Stimulated activated CD4-positive, alpha-beta T cell treated with anti-CD3 and anti-CD28 coated beads, Interleukin-15, amount 100 ng/mL, for 48 hours (primary cell): ENCODE results near the gene USP7.

Source experiments
- DNase-seq, 2 donors: peaks; one replicate each; pipeline ENCODE4 v3.0.0-alpha.2; 2020; ENCODE audit warnings: low read depth in 2 of 2

Gene USP7

DNA sequence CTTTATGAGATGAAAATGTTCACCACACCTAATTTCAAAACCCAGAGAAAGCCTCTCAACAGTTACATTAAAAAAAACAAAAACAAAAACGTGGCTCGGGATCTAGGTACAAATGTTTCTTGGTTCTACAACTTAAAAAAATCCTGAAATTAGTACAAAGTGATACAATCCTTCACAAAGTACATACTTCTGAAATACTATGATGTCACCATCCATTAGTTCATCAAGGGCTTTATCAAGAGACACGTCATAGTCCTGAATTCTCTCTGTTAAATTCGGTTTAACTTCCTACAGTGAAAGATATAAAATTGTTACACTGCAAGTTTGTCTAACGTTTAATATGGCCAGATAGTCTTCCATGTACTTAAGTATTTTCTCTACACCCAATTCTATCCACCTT lies 63.4 kb downstream of the USP7 start:
- no peak for DNase-seq

DNA sequence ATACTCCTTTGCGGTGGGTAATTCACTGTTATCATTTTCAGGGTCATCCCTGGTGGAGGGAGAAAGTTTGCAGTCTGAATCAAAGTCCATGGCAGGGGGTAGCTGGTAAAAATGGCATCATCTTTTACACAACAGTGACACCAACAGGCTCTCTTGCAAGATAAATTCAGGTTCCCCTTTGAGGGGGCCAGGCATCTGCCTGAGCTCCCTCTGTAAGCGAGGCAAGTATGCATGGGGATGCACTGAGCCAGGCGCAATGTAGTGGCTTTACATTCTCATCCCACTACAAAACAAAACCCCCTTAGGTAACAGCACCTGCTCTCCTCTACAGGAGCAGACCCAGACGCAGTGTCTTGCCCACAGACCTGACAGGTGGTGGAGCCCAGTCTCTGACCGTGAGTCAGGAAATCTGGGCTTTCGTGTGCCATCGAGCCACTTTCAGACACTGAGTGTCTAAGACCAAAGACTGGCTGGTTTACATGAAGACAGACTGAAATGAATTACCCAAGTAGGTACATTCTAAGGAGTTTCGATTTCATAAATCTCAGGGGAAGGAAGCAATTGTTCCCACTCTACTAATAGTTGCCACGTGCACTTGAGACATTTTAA lies 63.9 kb downstream of the USP7 start:
- DNase-seq, result no peak

DNA sequence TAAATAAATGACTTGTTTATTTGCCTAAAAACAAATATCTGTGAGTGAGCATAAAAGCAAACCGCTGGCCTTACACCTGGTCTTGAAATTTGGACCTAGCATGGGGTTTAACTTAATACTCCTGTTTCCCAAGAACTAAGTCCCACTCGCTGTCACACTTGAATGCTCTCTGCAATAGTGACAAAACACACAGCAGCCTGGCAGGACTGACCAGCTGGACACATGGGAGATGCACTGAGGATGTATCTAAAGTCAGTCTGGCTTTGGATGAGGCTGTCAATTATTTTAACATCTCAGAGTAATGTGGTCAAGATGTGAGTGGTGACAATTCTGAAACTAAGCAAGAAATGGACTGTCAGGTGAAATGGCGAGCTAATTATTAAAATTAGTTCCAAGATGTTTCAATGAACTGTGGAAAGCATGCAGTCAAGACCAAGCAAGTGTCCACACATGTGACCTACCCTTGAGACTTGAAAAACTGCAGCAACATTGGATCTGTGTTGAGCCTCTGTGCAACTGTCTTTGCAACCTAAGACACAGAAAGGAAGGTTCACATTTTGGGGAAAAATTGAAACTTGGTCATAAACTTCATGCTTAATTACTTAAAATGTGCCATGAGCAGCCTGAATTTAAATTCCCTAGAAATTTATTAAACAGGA lies 64.9 kb downstream of the USP7 start:
- no peak for DNase-seq

DNA sequence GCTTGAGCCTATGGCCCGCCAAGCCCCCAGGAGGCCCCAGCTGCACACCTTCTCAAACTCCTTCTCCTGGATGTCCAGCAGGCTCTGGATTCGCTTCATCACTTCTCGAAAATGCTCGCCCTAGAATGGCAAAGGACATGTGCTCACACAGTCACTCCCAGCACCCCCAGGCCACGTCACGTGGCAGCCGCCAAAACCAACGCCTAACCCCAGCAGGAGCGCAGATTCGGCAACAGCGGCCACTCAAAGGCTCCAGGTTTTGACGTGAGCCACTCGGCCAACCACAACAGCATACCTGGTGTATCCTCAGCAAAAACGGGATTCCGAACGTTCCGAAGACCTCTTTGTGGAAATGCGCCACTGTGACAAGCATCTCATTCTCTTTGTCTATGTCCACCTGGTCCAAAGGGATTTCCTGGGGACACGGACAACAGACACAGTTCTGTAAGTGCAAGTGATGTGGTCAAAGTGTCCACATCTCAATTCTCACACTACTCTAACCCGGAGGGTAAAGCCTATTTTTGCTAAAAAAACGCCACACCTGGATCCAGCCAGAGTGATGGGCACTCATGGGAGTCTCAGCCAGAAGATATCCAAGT lies 68.9 kb downstream of the USP7 start:
- no peak for DNase-seq

DNA sequence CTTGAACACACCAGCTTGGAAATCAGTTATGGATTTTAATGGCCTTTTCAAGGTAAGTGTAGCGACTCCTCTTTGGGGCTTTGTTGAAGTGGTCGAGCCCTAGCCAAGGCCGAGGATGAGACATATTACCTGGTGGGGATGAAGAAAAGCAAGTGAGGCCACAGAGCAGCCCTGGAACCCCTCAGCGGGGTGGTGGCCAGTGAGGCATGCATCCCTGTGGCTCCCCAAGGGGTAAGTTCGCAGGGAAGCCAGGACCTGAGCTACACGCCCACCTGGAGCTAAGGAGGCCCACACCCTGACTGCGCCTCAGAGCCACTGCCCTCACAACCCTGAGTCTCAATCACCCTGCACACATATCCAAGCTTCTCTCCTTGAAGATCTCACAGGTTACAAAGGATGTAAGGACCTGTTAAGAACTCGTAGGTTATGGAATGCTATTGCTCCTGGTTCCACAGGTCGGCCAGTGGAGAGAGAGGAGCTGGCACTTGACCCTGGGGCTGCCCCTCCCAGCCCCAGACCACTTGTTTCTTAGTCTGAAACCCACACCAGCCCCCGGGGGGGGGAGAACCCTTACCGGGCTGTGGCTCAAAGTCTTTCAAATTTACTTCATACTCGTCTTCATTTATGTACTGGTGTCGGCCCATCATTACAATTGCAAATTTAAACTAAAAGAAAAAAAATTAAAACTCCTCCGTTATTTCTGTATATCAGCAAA lies 69.6 kb downstream of the USP7 start:
- no peak for DNase-seq

DNA sequence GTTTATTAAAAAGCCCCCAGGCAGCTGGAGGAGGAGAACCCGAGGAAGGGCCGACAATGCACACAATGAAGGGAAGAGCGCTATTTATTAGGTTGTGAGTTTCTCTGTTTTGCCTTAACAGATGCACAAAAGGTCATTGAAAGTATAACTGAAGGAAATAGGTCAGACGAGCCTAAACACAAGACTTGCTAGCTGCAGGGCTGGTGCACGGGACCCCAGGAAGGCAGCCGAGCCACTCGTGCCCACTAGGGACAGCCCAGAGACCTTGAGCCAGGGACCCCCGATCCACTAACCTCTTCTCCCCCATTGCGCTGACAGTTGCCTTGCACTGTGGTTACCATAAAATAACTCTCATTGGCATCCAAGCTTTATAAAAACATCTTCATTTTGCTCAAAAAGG lies 70.3 kb downstream of the USP7 start:
- DNase-seq, result no peak

DNA sequence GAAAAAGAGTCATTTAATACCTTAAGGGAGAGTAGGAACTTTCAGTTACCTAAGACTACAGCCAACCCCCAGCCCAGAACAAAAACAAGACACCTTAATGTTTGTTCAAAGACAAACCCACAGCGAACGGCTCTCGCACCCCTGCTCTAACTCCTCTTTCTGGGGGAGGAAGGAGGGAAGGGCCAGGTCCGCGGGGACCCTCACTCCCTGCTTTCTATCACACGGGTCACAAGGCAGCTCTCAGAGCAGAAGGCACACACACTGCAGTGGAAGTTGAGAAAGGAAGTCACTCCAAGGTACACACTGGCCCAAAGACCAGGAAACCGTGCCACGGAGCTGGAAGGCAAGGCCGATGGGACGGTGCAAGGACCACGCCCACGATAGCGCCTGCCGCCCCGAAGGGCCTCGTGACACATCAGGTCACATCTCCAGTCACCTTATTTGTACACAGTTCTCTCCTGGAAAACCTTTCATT lies 71.6 kb downstream of the USP7 start:
- no peak for DNase-seq

DNA sequence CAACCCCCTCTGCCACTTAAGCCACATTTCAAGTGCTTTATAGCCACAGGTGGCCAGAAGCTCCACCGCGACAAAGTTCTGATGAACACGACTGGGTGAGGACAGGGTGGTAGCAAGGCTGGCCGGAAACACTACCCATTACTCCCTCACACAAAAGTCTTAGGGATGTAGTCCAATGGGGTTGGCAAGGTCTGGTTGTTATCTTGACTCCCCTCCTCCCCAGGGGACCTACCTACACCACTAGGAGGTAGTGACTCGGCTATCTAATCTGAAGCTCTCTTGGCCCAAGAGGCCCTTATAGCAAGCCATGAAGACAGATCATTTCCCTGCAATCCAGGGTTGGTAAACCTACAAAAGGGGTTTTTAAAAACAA lies 73.2 kb downstream of the USP7 start:
- DNase-seq, result no peak

DNA sequence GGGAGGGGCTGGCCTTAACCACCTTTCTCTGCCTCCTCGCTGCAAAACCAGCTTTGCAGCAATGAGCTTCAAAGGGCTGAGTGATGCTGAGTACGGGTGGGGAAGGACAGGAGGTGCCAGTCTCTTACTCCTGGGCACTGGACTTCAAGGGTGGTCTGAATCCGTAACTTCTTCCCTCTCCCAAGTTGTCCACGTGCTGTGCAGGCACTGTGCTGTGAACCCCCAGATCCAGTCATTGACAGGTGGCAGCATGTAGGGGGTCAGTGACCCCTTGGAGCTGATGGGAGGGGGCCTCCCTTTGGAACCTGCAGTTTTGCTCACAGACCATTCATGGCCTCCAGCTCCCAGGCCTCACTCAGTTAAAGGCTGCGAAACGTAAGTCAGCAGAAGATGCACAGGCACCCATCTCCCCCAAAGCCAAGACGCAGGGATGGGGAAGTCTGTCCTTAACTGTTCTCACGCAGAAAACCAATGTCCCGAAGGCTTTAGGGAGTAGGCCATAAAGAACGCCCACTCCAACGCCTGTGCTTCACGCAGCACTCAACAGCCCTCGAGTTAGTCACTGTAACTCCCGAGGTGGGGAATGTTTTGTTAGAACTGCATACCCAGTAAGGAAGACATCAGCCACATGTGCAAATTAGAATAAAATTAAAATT lies 73.7 kb downstream of the USP7 start:
- DNase-seq, result no peak

DNA sequence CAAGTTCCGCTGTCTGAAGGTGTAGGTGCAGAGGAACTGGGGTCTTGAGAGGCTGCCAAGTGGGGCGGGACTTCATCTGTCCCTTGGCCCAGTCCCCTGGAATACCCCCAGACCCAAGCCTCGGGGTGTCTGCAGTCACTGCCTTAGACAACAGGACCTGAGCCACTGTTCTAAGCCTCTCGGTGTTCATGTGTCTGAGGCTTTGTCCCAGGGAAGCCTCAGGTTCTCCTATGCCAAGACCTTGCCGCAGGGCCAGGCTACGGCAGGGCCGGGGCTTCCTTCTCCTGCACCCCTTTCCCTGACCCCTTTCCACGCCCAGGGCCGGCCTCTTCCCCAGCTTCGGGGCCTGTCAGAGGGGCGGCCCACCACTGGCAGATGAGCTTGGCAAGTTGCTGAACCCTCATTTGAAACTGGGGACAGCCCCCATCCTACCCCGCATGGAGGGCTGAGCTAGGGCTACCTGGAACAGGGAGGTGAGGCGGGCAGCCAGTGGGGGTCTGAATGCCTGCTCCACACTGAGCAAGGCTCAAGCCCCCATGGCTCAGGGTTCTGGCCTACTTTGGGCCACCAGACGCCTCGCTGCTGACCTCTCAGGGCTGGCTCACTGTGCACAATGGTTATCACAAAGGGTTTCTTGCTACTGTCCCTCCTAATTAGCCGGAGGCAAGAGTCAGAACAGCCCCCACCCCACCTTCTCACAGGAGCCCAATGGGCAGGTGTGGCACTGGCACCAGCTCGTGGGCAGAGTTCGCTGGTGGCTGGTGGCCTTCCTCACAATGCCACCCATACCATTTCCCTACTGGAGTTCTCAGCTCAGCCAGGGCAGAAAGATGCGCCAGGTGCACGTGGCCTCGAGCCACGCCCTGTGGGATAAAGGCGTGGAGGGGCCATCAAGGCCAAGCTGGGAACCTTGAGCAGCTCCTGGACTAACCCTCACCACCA lies 74.5 kb downstream of the USP7 start:
- no peak for DNase-seq

DNA sequence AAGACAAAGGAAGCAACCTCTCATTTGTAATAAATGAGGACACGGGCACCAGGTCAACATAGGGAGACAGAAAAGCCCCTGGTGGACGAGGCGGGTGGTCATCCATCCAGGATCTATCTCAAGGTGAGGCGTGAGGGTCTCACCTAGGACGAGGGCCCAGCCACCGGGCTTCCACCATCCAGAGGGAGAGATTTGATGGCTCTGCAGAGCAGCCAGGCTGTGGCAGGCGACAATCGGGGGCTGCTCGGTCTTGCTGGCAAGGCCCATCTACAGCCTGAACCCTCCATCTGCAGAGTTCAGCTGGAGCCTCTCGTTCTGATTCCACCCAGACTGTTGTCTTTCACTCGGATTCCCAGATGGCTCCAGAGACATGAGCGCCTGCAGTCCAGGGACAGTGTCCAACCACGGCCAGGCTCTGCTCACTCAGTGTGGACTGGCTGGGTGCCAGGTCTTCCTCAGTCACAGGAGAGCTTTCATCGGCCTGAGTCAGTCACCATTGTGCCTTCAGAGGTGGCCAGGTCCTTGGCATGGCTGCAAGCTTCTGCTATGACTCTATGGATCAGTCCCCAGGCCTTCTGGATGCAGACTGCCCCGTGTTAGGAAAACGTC lies 75.7 kb downstream of the USP7 start:
- no peak for DNase-seq

DNA sequence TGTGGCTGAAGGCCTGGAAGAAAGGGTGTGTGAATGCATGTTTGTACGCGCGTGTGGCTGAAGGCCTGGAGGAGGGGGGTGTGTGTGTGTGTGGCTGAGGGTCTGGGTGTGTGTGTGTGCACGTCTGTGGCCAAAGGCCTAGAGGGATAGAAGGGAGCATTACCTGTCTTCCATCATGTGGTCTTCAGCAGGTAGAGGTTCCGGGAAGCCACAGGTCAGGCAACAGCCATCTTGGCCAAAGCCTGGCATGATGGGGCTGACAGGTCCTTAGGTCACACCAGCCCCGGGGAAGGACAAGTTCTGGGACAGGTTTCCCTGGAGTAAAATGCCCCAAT lies 76.3 kb downstream of the USP7 start:
- DNase-seq, result no peak

DNA sequence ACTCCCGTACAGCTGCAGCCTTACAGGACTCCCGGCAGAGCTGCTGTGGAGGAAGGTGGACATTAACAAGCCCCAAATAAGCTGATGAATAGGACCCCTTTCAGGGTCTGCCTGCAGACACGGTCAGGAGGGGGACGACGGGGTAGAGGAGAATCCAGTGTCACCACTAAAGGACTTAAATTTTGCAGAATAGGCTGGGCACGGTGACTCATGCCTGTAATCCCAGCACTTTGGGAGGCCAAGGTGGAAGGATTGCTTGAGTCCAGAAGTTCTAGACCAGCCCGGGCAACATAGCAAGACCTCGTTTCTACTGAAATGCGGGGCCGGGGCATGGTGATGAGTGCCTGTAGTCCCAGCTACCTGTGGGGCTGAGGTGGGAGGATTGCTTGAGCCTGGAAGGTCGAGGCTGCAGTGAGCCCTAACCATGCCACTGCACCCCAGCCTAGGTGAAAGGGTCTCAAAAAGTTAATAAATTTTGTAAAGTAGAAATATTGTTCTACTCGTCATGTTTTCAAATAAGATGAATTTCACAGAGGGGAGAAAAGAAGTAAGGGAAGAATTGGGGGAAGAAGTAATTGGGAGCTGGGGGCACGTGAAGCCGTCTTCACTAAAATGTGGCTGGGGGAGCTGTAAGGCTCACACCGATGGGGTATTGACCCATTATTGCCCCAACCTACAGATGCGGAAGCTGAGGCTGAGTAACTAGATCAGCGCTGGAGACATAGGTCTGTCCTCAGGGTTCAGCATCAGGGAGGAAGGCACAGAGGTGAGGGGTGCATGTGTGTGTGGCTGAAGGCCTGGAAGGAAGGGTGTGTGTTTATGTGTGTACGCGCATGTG lies 76.9 kb downstream of the USP7 start:
- no peak for DNase-seq

DNA sequence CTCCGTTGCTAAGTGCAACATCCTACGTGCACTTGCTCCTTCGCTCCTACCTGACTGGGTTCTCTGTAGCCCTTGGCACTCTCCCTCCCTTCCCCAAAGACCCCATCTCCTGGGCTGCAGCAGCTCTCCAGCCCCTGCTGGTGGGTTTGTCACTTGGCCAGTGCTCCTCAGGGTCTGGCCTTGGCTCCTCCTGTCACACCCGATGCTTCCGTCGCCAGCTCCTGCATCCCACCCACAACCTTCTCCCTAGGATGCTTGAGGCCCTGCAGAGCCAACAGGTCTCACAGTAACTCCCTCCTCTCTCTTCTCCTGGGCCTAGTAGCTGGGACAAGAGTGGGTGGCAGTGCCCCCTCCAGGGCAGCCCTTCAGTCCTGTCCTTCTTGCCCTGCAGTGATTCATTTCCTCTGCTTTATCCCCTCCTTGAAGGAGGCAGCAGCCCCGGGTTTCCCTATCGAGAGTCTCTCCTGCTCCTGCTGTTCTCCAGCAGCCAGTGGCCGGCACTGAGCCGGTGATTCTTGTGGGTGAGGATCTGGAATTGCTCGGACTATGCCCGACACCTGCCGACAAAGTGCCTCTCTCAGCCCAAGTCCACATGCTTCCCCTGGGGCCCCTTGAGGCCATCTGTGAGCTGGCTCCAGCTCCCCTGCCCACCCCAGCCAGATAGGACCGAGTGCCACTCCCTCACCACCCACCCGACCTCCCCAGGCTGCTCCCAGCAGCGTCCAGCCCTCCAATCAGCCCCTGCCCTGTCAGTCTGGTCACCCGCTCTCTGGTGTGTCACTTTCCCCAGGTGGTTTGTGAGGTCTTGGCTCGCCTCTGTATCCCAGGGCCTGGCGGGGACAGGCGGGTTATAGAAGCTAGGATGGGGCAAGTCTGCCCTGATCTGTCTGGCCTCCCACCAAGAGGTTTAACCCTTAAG lies 77.8 kb downstream of the USP7 start:
- no peak for DNase-seq

DNA sequence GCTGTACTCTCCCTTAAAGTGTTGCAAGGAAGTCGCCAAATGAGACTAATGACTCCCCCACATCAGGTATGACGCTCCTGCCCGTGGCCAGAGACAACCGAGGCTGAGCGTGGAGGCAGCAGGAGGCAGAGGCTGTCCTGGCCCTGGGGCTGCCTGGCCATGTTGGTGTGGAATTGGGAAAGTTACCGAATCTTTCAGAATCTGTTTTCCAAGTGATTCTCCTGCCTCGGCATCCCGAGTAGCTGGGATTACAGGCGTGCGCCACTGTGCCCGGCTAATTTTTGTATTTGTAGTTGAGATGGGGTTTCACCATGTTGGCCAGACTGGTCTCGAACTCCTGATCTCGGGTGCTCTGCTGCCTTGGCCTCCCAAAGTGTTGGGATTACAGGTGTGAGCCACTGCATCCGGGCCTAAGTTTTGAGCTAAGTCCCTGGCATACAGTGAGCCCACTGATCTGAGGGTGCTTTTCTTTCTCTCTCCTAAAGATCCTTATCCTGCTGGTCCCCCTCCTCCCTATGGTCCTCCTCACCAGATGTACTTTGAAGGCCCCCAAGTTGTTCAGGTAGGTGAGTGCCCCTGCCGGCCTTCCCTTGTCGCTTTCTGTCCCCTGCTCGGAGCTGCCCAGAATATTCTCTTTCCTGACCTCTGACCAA lies 80.9 kb downstream of the USP7 start:
- no peak for DNase-seq

DNA sequence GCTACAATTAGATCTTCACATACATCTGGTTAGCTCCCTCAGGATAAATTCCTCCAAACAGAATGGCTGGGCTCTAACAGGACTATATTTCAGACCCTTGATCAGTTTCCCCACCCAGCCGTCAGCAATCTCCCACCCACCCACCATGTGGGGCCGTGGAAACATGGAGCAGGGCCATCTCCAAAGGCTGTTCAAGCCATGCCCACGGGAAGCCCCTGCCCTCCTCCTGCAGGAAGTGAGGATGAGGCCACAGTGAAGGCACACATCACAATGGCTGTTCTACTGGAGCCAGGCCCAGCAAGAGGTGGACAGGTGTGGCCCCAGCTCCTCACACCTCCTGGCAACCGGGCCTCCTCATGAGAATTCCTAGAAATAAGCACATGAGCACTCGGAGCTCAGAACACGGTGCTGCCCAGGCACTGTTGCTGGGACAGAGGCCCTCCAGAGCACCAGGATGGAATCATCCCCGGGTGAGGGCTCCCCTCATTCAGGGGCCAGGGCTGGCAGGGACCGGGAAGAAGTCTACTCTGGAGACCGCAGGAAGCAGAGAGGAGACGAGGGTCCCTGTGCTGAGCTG lies 81.6 kb downstream of the USP7 start, which contains the start of gene LITAFD:
Gene LITAFD, plus strand, starts transcription at position 311 of the 577 bp plus-strand sequence. CDS start 2,005 bp downstream, outside the sequence.
- no peak for DNase-seq

DNA sequence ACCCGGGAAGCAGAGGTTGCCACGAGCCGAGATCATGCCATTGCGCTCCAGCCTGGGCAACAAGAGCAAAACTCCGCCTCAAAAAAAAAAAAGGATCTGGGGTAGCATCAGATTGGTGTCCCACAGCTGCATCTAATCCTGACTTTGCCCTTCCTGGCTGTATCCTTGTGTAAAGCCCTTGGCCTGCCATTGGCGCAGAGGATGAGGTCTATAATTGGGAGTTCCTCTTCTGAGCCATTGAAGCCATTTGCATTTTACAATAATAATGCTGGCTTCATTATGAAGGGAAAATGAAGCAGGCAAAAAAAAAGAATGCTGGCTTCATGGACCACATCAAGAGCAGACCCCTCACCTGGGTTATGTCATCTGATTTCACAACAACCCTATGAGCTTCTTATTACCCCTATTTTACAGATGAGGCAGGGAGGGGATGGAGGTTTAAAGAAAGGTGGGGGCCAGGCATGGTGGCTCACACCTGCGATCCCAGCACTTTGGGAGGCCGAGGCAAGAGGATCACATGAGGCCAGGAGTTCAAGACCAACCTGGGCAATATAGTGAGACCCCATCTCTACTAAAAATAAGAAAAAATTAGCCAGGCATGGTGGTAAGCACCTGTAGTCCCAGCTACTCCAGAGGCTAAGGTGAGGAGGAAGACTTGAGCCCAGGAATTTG lies 82.7 kb downstream of the USP7 start:
- DNase-seq, result no peak
